K562 (cell line): Measurements from ENCODE around the gene TSC22D2. TPM values are rescaled to one million over a fixed set of nuclear protein-coding genes. Genes with fewer than 3 reads are reported as not detected.

ENCODE experiments used
- ARID3A ChIP-seq: IDR thresholded peaks from 2 replicates; pipeline ENCODE4 v1.6.1; 2012; ENCODE audit warnings: low read depth, low read length, improper control_type of control experiment, borderline replicate concordance
- ATF3 ChIP-seq, 2 experiments: fragments of 450-650 bp in 1 of 2; sonication (generic) in 1 of 2; formaldehyde crosslinking in 1 of 2; IDR thresholded peaks in 1 of 2; conservative IDR thresholded peaks in 1 of 2; 2 replicates each; pipeline versions ENCODE4 v1.6.1 to v1.8.1; 2016 to 2023; ENCODE audit warnings: mild to moderate bottlenecking in 2 of 2, moderate library complexity in 2 of 2, inconsistent platforms in 1 of 2, missing genetic modification reagents in 1 of 2
- C11orf30 ChIP-seq: fragments of 450-650 bp; IDR thresholded peaks from 2 replicates; pipeline ENCODE4 v1.6.1; 2016; ENCODE audit warnings: low read depth, mild to moderate bottlenecking
- CEBPG ChIP-seq, 3 experiments: fragments of 200-800 bp in 1 of 3; sonication (Bioruptor generic) in 1 of 3; sonication (generic) in 1 of 3; formaldehyde crosslinking in 1 of 3; IDR thresholded peaks in 2 of 3; conservative IDR thresholded peaks in 1 of 3; 2 replicates each; pipeline versions ENCODE4 v1.6.1 to v1.8.0; 2016 to 2022; ENCODE audit warnings: missing compliant biosample characterization in 2 of 3, missing genetic modification characterization in 2 of 3, mild to moderate bottlenecking in 1 of 3, missing genetic modification reagents in 1 of 3
- CHAMP1 ChIP-seq: fragments of 450-650 bp; IDR thresholded peaks from 2 replicates; pipeline ENCODE4 v1.6.1; 2016; ENCODE audit warnings: mild to moderate bottlenecking
- E2F3 ChIP-seq: fragments of 250-450 bp; sonication (Bioruptor Pico); IDR thresholded peaks from 2 replicates; pipeline ENCODE4 v1.4.0; 2020; ENCODE audit warnings: mild to moderate bottlenecking
- ETS1 ChIP-seq: conservative IDR thresholded peaks from 2 replicates; pipeline ENCODE4 v1.6.1; 2011; ENCODE audit warnings: low read depth, mild to moderate bottlenecking, low read length; ENCODE audit not compliant: control insufficient read depth
- ILF3 ChIP-seq: fragments of 450-650 bp; IDR thresholded peaks from 2 replicates; pipeline ENCODE4 v1.6.1; 2018; ENCODE audit warnings: antibody characterized with exemption, mild to moderate bottlenecking, moderate library complexity, borderline replicate concordance
- NFRKB ChIP-seq: fragments of 450-650 bp; IDR thresholded peaks from 2 replicates; pipeline ENCODE4 v1.6.1; 2016; ENCODE audit warnings: low read depth
- PTBP1 ChIP-seq: fragments of 200-400 bp; formaldehyde crosslinking; IDR thresholded peaks from 2 replicates; pipeline ENCODE4 v1.6.1; 2017; ENCODE audit warnings: low read depth, low read length
- RFX1 ChIP-seq: fragments of 450-650 bp; IDR thresholded peaks from 2 replicates; pipeline ENCODE4 v1.6.1; 2016; ENCODE audit warnings: mild to moderate bottlenecking, moderate library complexity
- TRIM24 ChIP-seq, 2 experiments: fragments of 450-650 bp; IDR thresholded peaks; 2 replicates each; pipeline ENCODE4 v1.6.1; 2016
- ZNF277 ChIP-seq: fragments of 250-450 bp; sonication (Bioruptor Pico); IDR thresholded peaks from 2 replicates; pipeline ENCODE4 v1.8.0; 2022; ENCODE audit warnings: inconsistent platforms, mild to moderate bottlenecking, moderate library complexity, borderline replicate concordance
- ZNF316 ChIP-seq: fragments of 450-650 bp; IDR thresholded peaks from 2 replicates; pipeline ENCODE4 v1.6.1; 2016
- ZNF764 ChIP-seq: fragments of 250-450 bp; sonication (Bioruptor Pico); IDR thresholded peaks from 2 replicates; pipeline ENCODE4 v1.4.0; 2020; ENCODE audit warnings: low read depth, mild to moderate bottlenecking, moderate library complexity
- ZNF830 ChIP-seq: fragments of 250-450 bp; sonication (Bioruptor Pico); IDR thresholded peaks from 2 replicates; pipeline ENCODE4 v1.5.0; 2021; ENCODE audit warnings: mild to moderate bottlenecking
- polyA plus RNA-seq, 8 experiments: library from polyadenylated mRNA; depleted of rRNA in 4 of 8; stranded (reverse) in 5 of 8; unstranded in 3 of 8; fragments of >200 nt; fragmentation: Nextera tagmentation in 2 of 8; fragmentation: Illumina TruSeq in 1 of 8; extraction: Ambion mirVana in 2 of 8; extraction: Trizol in 1 of 8; gene quantifications; 2 replicates each; pipeline versions ENCODE4 v1.2.1 to v1.2.3, GENCODE V29; 2011 to 2014; ENCODE audit warnings: inconsistent platforms in 1 of 8, missing spikeins in 1 of 8
- total RNA-seq, 7 experiments: library from RNA; depleted of rRNA in 6 of 7; stranded (reverse); fragments of >200 nt in 6 of 7; fragmentation: Illumina TruSeq in 2 of 7; extraction: Trizol in 2 of 7; gene quantifications; 2 replicates each; pipeline versions ENCODE4 v1.2.1 to v1.2.3, GENCODE V29; 2011 to 2021; ENCODE audit warnings: low replicate concordance in 1 of 7
- TF ChIP-seq, protein P1 (sequence below): fragments of 450-650 bp; IDR thresholded peaks from 2 replicates; pipeline ENCODE4 v1.6.1; 2016
- TF ChIP-seq, protein P2 (sequence below): sonication (generic); formaldehyde crosslinking; IDR thresholded peaks from 2 replicates; pipeline ENCODE4 v1.8.0; 2022; ENCODE audit warnings: mild to moderate bottlenecking, low read depth, missing genetic modification reagents

TSC22D2 gene
- total and polyA plus RNA-seq, 9 of the 15 experiments (the other 6 are each of a cell fraction or from before 2014, with no cell fraction given) = 5.5 to 44.0 (median 19.3) TPM

- 0 out of 2 replicates have a peak, but pooled peaks have one; percentile 15 for TF ChIP-seq CHAMP1
- peak; percentile 31 for TF ChIP-seq RFX1
- TF ChIP-seq C11orf30 = peak; percentile 34; the same call in 1 of the 2 replicates
- TF ChIP-seq PTBP1 = no peak
- TF ChIP-seq, protein P1, sequence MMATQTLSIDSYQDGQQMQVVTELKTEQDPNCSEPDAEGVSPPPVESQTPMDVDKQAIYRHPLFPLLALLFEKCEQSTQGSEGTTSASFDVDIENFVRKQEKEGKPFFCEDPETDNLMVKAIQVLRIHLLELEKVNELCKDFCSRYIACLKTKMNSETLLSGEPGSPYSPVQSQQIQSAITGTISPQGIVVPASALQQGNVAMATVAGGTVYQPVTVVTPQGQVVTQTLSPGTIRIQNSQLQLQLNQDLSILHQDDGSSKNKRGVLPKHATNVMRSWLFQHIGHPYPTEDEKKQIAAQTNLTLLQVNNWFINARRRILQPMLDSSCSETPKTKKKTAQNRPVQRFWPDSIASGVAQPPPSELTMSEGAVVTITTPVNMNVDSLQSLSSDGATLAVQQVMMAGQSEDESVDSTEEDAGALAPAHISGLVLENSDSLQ = peak; percentile 94
- TF ChIP-seq ETS1 = no peak
- TF ChIP-seq, protein P2, sequence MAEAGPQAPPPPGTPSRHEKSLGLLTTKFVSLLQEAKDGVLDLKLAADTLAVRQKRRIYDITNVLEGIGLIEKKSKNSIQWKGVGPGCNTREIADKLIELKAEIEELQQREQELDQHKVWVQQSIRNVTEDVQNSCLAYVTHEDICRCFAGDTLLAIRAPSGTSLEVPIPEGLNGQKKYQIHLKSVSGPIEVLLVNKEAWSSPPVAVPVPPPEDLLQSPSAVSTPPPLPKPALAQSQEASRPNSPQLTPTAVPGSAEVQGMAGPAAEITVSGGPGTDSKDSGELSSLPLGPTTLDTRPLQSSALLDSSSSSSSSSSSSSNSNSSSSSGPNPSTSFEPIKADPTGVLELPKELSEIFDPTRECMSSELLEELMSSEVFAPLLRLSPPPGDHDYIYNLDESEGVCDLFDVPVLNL (CRISPR knock-in tag) = no peak
- TF ChIP-seq ARID3A = peak; percentile 98
- no peak for TF ChIP-seq CEBPG (CRISPR knock-in tag; IDR thresholded peaks at IDR 0.05)
- TF ChIP-seq CEBPG (tag; conservative IDR thresholded peaks at IDR 0.05 in 1 of 2, IDR thresholded peaks at IDR 0.05 in 1 of 2) = peak; percentile 61 to 65
- no peak for TF ChIP-seq E2F3 (CRISPR knock-in tag)
- peak; percentile 68 for TF ChIP-seq ZNF316
- TF ChIP-seq ZNF764 = no peak
- TF ChIP-seq ZNF277 = no peak
- no peak for TF ChIP-seq NFRKB
- TF ChIP-seq ILF3 = no peak
- TF ChIP-seq TRIM24 (IDR thresholded peaks at IDR 0.05) = peak in 1 of 2 experiments; percentile 79; a peak in 1 of 4 replicates
- TF ChIP-seq ZNF830 = no peak
- peak; percentile 97 for TF ChIP-seq ATF3 (IDR thresholded peaks at IDR 0.05)
- peak; percentile 63; the same call in 1 of the 2 replicates for TF ChIP-seq ATF3 (CRISPR knock-in tag; conservative IDR thresholded peaks at IDR 0.05)
Measured at GRCh38 chr3:150497956-150498355, 89.9 kb downstream of the TSC22D2 start (continued).
